Measurements from ENCODE around the gene SMOC1. TPM values are rescaled to one million over a fixed set of nuclear protein-coding genes. Genes with fewer than 3 reads are reported as not detected.

The SMOC1 gene
- total RNA-seq, 1 experiment from 2014 or later: 0.68 TPM

- Histone ChIP-seq H2BK120ac (ENCODE audit: low read depth, low read length, poor library complexity, severe bottlenecking) (no peak overlapping the region), H3K27ac (ENCODE audit: insufficient read length, low read depth, low read length) (no peak overlapping the region), H3K23ac (ENCODE audit: insufficient read length, low read depth, low read length) (no peak overlapping the region), H3K9ac (ENCODE audit: extremely low read depth, insufficient read length, low read length) (no peak overlapping the region), H3T11ph (ENCODE audit: low read length) (no peak overlapping the region), H2BK15ac (ENCODE audit: low read depth, low read length) (no peak overlapping the region), H3K14ac (ENCODE audit: insufficient read depth, low read length) (no peak overlapping the region), H4K8ac (replicated peaks; ENCODE audit: insufficient read length, low read depth, low read length) (no peak overlapping the region), H4K91ac (ENCODE audit: insufficient read length, low read depth, low read length) (no peak overlapping the region), H3K27me3 (ENCODE audit: insufficient read depth, low read length) (no peaks in the 10 kb centered on the region), H3K79me1 (ENCODE audit: insufficient read depth, low read depth, low read length, poor library complexity, severe bottlenecking) (no peaks in the 10 kb centered on the region), H3K79me2 (ENCODE audit: insufficient read depth, low read length) (no peaks in the 10 kb centered on the region), H2AK5ac (ENCODE audit: insufficient read length, low read length) (no peak overlapping the region), H2BK12ac (ENCODE audit: insufficient read length, low read depth, low read length) (no peak overlapping the region), H3K18ac (ENCODE audit: insufficient read length, low read depth, low read length) (no peak overlapping the region), H2AFZ (ENCODE audit: low read length) (no peak overlapping the region), H2BK20ac (ENCODE audit: low read depth, low read length, poor library complexity, severe bottlenecking) (no peak overlapping the region), H3K4me1 (ENCODE audit: insufficient read depth, low read length) (peaks cover 2% of the 10 kb centered on the region; the same call in 1 of the 2 replicates), H2BK5ac (ENCODE audit: insufficient read length, low read length) (no peak overlapping the region), H3K23me2 (ENCODE audit: insufficient read length, low read depth, low read length, poor library complexity, severe bottlenecking) (no peaks in the 10 kb centered on the region), H3K9me3 (ENCODE audit: control insufficient read depth, low read depth, low read length) (no peaks in the 10 kb centered on the region), H3K4ac (ENCODE audit: low read depth, low read length) (no peak overlapping the region), H3K56ac (ENCODE audit: insufficient read length, low read depth, low read length) (no peak overlapping the region), H4K20me1 (ENCODE audit: control insufficient read depth, insufficient read depth, insufficient read length) (no peaks in the 10 kb centered on the region), H4K5ac (ENCODE audit: insufficient read length, low read depth, low read length) (no peak overlapping the region), H3K4me2 (ENCODE audit: insufficient read depth, insufficient read length, low read length) (no peak overlapping the region)
- no peaks in the 10 kb centered on the region for H3K36me3 Mint-ChIP-seq (ENCODE audit: insufficient read depth in 1 of 3, low read depth in 3 of 3)
- no CpG with 5 or more reads among the region's 6 CpGs for WGBS (ENCODE audit: extremely low coverage, insufficient read length, low lambda C conversion rate)
- no peaks in the 10 kb centered on the region for H3K9me3 Mint-ChIP-seq
- H3K4me3 Mint-ChIP-seq: no peak overlapping the region
- DNase-seq: no peak
- H3K27me3 Mint-ChIP-seq (ENCODE audit: low read depth): peaks cover 1% of the 10 kb centered on the region; the same call in 1 of the 2 replicates
- TF ChIP-seq, protein P1, sequence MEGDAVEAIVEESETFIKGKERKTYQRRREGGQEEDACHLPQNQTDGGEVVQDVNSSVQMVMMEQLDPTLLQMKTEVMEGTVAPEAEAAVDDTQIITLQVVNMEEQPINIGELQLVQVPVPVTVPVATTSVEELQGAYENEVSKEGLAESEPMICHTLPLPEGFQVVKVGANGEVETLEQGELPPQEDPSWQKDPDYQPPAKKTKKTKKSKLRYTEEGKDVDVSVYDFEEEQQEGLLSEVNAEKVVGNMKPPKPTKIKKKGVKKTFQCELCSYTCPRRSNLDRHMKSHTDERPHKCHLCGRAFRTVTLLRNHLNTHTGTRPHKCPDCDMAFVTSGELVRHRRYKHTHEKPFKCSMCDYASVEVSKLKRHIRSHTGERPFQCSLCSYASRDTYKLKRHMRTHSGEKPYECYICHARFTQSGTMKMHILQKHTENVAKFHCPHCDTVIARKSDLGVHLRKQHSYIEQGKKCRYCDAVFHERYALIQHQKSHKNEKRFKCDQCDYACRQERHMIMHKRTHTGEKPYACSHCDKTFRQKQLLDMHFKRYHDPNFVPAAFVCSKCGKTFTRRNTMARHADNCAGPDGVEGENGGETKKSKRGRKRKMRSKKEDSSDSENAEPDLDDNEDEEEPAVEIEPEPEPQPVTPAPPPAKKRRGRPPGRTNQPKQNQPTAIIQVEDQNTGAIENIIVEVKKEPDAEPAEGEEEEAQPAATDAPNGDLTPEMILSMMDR (conservative IDR thresholded peaks at IDR 0.05): no peak
- H3K4me1 Mint-ChIP-seq: peaks cover 22 to 26% of the 10 kb centered on the region in 2 experiments
- H3K27ac Mint-ChIP-seq: no peak overlapping the region; a peak in 1 of 7 replicates
Observed at GRCh38 chr14:70011098-70011497, 131.9 kb downstream of the SMOC1 start.

Measured in H9 (cell line).